Neural cell (in vitro differentiated cells): ENCODE data around the gene CLEC16A.

Experiments
- CTCF ChIP-seq: fragments of 450-650 bp; IDR thresholded peaks from 2 replicates; pipeline ENCODE4 v1.5.1; 2014; ENCODE audit warnings: antibody characterized with exemption, mild to moderate bottlenecking, moderate library complexity; ENCODE audit not compliant: poor library complexity, severe bottlenecking
- EP300 ChIP-seq: fragments of 450-650 bp; conservative IDR thresholded peaks from 2 replicates; pipeline ENCODE4 v1.6.1; 2014; ENCODE audit warnings: antibody characterized with exemption, mild to moderate bottlenecking, moderate library complexity; ENCODE audit not compliant: poor library complexity, severe bottlenecking
- EZH2 ChIP-seq: fragments of 200-600, 300-800 bp; shearing (Covaris generic), sonication (generic); IDR thresholded peaks from 2 replicates; pipeline ENCODE4 v1.6.1; 2014; ENCODE audit warnings: antibody characterized with exemption, low read length, borderline replicate concordance, mild to moderate bottlenecking; ENCODE audit not compliant: insufficient read depth, poor library complexity, severe bottlenecking
- MXI1 ChIP-seq: fragments of 450-650 bp; conservative IDR thresholded peaks from 2 replicates; pipeline ENCODE4 v1.6.1; 2014; ENCODE audit warnings: antibody characterized with exemption, mild to moderate bottlenecking; ENCODE audit not compliant: poor library complexity, severe bottlenecking
- POLR2AphosphoS5 ChIP-seq: IDR thresholded peaks from 2 replicates; pipeline ENCODE4 v1.6.1; 2012
- RAD21 ChIP-seq: fragments of 450-650 bp; conservative IDR thresholded peaks from 2 replicates; pipeline ENCODE4 v1.6.1; 2014; ENCODE audit warnings: antibody characterized with exemption, mild to moderate bottlenecking, moderate library complexity
- REST ChIP-seq: IDR thresholded peaks from 2 replicates; pipeline ENCODE4 v1.6.1; 2012; ENCODE audit warnings: borderline replicate concordance
- SMC3 ChIP-seq: fragments of 450-650 bp; conservative IDR thresholded peaks from 2 replicates; pipeline ENCODE4 v1.6.1; 2014; ENCODE audit warnings: antibody characterized with exemption, mild to moderate bottlenecking, moderate library complexity; ENCODE audit not compliant: poor library complexity
- TAF1 ChIP-seq: IDR thresholded peaks from 2 replicates; pipeline ENCODE4 v1.6.1; 2012; ENCODE audit warnings: low read depth

GRCh38 chr16:11188801-11189740 lies 244.7 kb downstream of the CLEC16A start:
- no peak for TF ChIP-seq RAD21
- no peak for TF ChIP-seq REST
- no peak for TF ChIP-seq CTCF
- no peak for TF ChIP-seq EP300
- TF ChIP-seq TAF1: no peak
- TF ChIP-seq SMC3: no peak
- no peak for TF ChIP-seq POLR2AphosphoS5
- TF ChIP-seq MXI1: no peak
- no peak for TF ChIP-seq EZH2
